Activated T-helper 17 cell treated with anti-CD3 and anti-CD28 coated beads, Interleukin-2, amount 50 U/mL, for 72 hours (primary cell): ENCODE measurements around the gene THOP1. TPM values are rescaled to one million over a fixed set of nuclear protein-coding genes. Genes with fewer than 3 reads are reported as not detected.
A peak's percentile ranks its signal among the peaks of the same experiment; 100 is the strongest.
"Not testable (repeated sequence)": the region's sequence is repeated elsewhere in the genome, so short reads cannot be mapped to it uniquely, and the experiment has no call there.

Source experiments
- ATAC-seq: fragments of 150-1000 bp; cut with Tn5 transposase; replicated peaks from 2 replicates; pipeline ENCODE4 v1.10.0; 2021; ENCODE audit warnings: mild to moderate bottlenecking, moderate library complexity
- H3K27ac Mint-ChIP-seq: one replicate; pipeline ENCODE4 v1.8.0; 2022; ENCODE audit warnings: mixed read lengths
- H3K27me3 Mint-ChIP-seq: one replicate; pipeline ENCODE4 v1.8.0; 2022; ENCODE audit warnings: mixed read lengths
- H3K36me3 Mint-ChIP-seq: one replicate; pipeline ENCODE4 v1.8.0; 2022; ENCODE audit warnings: low read depth, mild to moderate bottlenecking, mixed read lengths
- H3K4me1 Mint-ChIP-seq: one replicate; pipeline ENCODE4 v1.8.0; 2022; ENCODE audit warnings: mixed read lengths
- H3K4me3 Mint-ChIP-seq: one replicate; pipeline ENCODE4 v1.8.0; 2022; ENCODE audit warnings: mild to moderate bottlenecking, mixed read lengths
- H3K9me3 Mint-ChIP-seq: one replicate; pipeline ENCODE4 v1.8.0; 2022; ENCODE audit warnings: mixed read lengths
- total RNA-seq, 2 donors: library from RNA; stranded (reverse); gene quantifications; one replicate each; pipeline ENCODE4 v1.2.3, GENCODE V29; 2022

THOP1 gene
- total RNA-seq, 2 donors from 2014 or later = 70.4 to 156 TPM

GRCh38 chr19:2782936-2783780 lies 2.1 kb upstream of the THOP1 start, which contains the start of gene SGTA:
SGTA (minus strand) TSS chr19:2783273; CDS start chr19:2769068, 14,205 bp downstream.
- peaks cover 19% of the 10 kb centered on the region for H3K36me3 Mint-ChIP-seq
- peaks cover 22% of the 10 kb centered on the region for H3K4me1 Mint-ChIP-seq
- H3K4me3 Mint-ChIP-seq = peak within 1 kb of the TSS; percentile 85
- H3K27me3 Mint-ChIP-seq = no peaks in the 10 kb centered on the region
- H3K9me3 Mint-ChIP-seq = no peaks in the 10 kb centered on the region
- H3K27ac Mint-ChIP-seq = peak within 1 kb of the TSS; percentile 74
- peak; percentile 85 for ATAC-seq

GRCh38 chr19:2783781-2784145 lies 1.5 kb upstream of the THOP1 start:
- Mint-ChIP-seq H3K27me3 (no peaks in the 10 kb centered on the region), H3K9me3 (no peaks in the 10 kb centered on the region), H3K4me3 (peak overlapping the region; percentile 85), H3K36me3 (peaks cover 23% of the 10 kb centered on the region), H3K4me1 (peaks cover 23% of the 10 kb centered on the region), H3K27ac (peak overlapping the region; percentile 74)
- ATAC-seq = no peak

- Mint-ChIP-seq H3K9me3 (no peaks in the 10 kb centered on the region), H3K4me1 (peaks cover 12% of the 10 kb centered on the region), H3K36me3 (peaks cover 25% of the 10 kb centered on the region), H3K27me3 (no peaks in the 10 kb centered on the region), H3K27ac (no peak overlapping the region), H3K4me3 (peak overlapping the region; percentile 85)
- no peak for ATAC-seq
Observed at GRCh38 chr19:2787115-2787514, 1.8 kb downstream of the THOP1 start.

- no peak for ATAC-seq
- Mint-ChIP-seq H3K9me3 (no peaks in the 10 kb centered on the region), H3K36me3 (peaks cover 32% of the 10 kb centered on the region), H3K4me3 (no peak overlapping the region), H3K4me1 (peaks cover 12% of the 10 kb centered on the region), H3K27me3 (no peaks in the 10 kb centered on the region), H3K27ac (no peak overlapping the region)
Observed at GRCh38 chr19:2788237-2788636, 2.9 kb downstream of the THOP1 start.

GRCh38 chr19:2790194-2790556 lies 4.9 kb downstream of the THOP1 start:
- peaks cover 49% of the 10 kb centered on the region for H3K36me3 Mint-ChIP-seq
- no peaks in the 10 kb centered on the region for H3K9me3 Mint-ChIP-seq
- no peaks in the 10 kb centered on the region for H3K27me3 Mint-ChIP-seq
- ATAC-seq = no peak
- H3K4me1 Mint-ChIP-seq = peaks cover 12% of the 10 kb centered on the region
- no peak overlapping the region for H3K4me3 Mint-ChIP-seq
- H3K27ac Mint-ChIP-seq = no peak overlapping the region

GRCh38 chr19:2790557-2791271 lies 5.4 kb downstream of the THOP1 start:
- Mint-ChIP-seq H3K36me3 (peaks cover 54% of the 10 kb centered on the region), H3K4me3 (no peak overlapping the region), H3K27me3 (no peaks in the 10 kb centered on the region), H3K4me1 (peaks cover 11% of the 10 kb centered on the region), H3K27ac (no peak overlapping the region), H3K9me3 (no peaks in the 10 kb centered on the region)
- ATAC-seq = no peak

GRCh38 chr19:2791440-2791839 lies 6.1 kb downstream of the THOP1 start:
- Mint-ChIP-seq H3K4me3 (no peak overlapping the region), H3K9me3 (no peaks in the 10 kb centered on the region), H3K27me3 (no peaks in the 10 kb centered on the region), H3K36me3 (peaks cover 58% of the 10 kb centered on the region), H3K4me1 (peaks cover 8% of the 10 kb centered on the region), H3K27ac (no peak overlapping the region)
- no peak for ATAC-seq

- Mint-ChIP-seq H3K36me3 (peaks cover 59% of the 10 kb centered on the region), H3K4me3 (no peak overlapping the region), H3K27ac (no peak overlapping the region), H3K9me3 (no peaks in the 10 kb centered on the region), H3K4me1 (peaks cover 8% of the 10 kb centered on the region), H3K27me3 (no peaks in the 10 kb centered on the region)
- ATAC-seq = no peak
Observed at GRCh38 chr19:2791876-2792275, 6.6 kb downstream of the THOP1 start.

GRCh38 chr19:2792666-2793065 lies 7.4 kb downstream of the THOP1 start:
- H3K27ac Mint-ChIP-seq, H3K9me3 Mint-ChIP-seq, ATAC-seq, H3K4me1 Mint-ChIP-seq, H3K27me3 Mint-ChIP-seq, H3K4me3 Mint-ChIP-seq: not testable (repeated sequence)
- H3K36me3 Mint-ChIP-seq = peaks cover 58% of the 10 kb centered on the region

GRCh38 chr19:2793126-2793525 lies 7.8 kb downstream of the THOP1 start:
- Mint-ChIP-seq H3K9me3 (no peaks in the 10 kb centered on the region), H3K27me3 (no peaks in the 10 kb centered on the region), H3K36me3 (peaks cover 59% of the 10 kb centered on the region), H3K4me3 (no peak overlapping the region), H3K4me1 (peaks cover 1% of the 10 kb centered on the region), H3K27ac (no peak overlapping the region)
- no peak for ATAC-seq

GRCh38 chr19:2793577-2793976 lies 8.3 kb downstream of the THOP1 start:
- peaks cover 55% of the 10 kb centered on the region for H3K36me3 Mint-ChIP-seq
- ATAC-seq = no peak
- no peaks in the 10 kb centered on the region for H3K9me3 Mint-ChIP-seq
- no peak overlapping the region for H3K4me3 Mint-ChIP-seq
- no peak overlapping the region for H3K27ac Mint-ChIP-seq
- no peaks in the 10 kb centered on the region for H3K4me1 Mint-ChIP-seq
- no peaks in the 10 kb centered on the region for H3K27me3 Mint-ChIP-seq

- Mint-ChIP-seq H3K9me3 (no peaks in the 10 kb centered on the region), H3K27ac (no peak overlapping the region), H3K36me3 (peaks cover 58% of the 10 kb centered on the region), H3K27me3 (no peaks in the 10 kb centered on the region), H3K4me3 (no peak overlapping the region), H3K4me1 (no peaks in the 10 kb centered on the region)
- ATAC-seq = no peak
Observed at GRCh38 chr19:2795827-2796658, 10.7 kb downstream of the THOP1 start.

- ATAC-seq = no peak
- Mint-ChIP-seq H3K4me3 (no peak overlapping the region), H3K36me3 (peaks cover 59% of the 10 kb centered on the region), H3K27ac (no peak overlapping the region), H3K27me3 (no peaks in the 10 kb centered on the region), H3K9me3 (no peaks in the 10 kb centered on the region), H3K4me1 (no peaks in the 10 kb centered on the region)
Observed at GRCh38 chr19:2796659-2797266, 11.5 kb downstream of the THOP1 start.

GRCh38 chr19:2797280-2797679 lies 12.0 kb downstream of the THOP1 start:
- H3K27me3 Mint-ChIP-seq = no peaks in the 10 kb centered on the region
- H3K4me3 Mint-ChIP-seq = no peak overlapping the region
- H3K4me1 Mint-ChIP-seq = no peaks in the 10 kb centered on the region
- H3K36me3 Mint-ChIP-seq = peaks cover 58% of the 10 kb centered on the region
- H3K27ac Mint-ChIP-seq = no peak overlapping the region
- H3K9me3 Mint-ChIP-seq = no peaks in the 10 kb centered on the region
- no peak for ATAC-seq
